HG02870 (cell line): ENCODE results near the gene ULK2.
A peak's percentile ranks its signal among the peaks of the same experiment; 100 is the strongest.
"Not testable (repeated sequence)": the region's sequence is repeated elsewhere in the genome, so short reads cannot be mapped to it uniquely, and the experiment has no call there.

Experiments used
- ATAC-seq: cut with Tn5 transposase; IDR thresholded peaks from one replicate; pipeline ENCODE4 v1.9.1; 2021; ENCODE audit warnings: mild to moderate bottlenecking, moderate library complexity; ENCODE audit not compliant: unreplicated experiment

Gene ULK2

GRCh38 chr17:19867329-19868078 lies at the start of gene ULK2:
TSS of gene ULK2 (minus strand) at chr17:19867936. CDS start at chr17:19867417, 519 bp downstream.
- peak; percentile 58 for ATAC-seq

GRCh38 chr17:19915245-19915978 lies 47.7 kb upstream of the ULK2 start:
- ATAC-seq: no peak

- ATAC-seq: no peak
Observed at GRCh38 chr17:19911033-19911432, 43.3 kb upstream of the ULK2 start.

GRCh38 chr17:19909139-19909538 lies 41.4 kb upstream of the ULK2 start:
- ATAC-seq: no peak

GRCh38 chr17:19905502-19905901 lies 37.8 kb upstream of the ULK2 start:
- no peak for ATAC-seq

- no peak for ATAC-seq
Observed at GRCh38 chr17:19904924-19905323, 37.2 kb upstream of the ULK2 start.

- ATAC-seq: no peak
Observed at GRCh38 chr17:19904412-19904811, 36.7 kb upstream of the ULK2 start.

GRCh38 chr17:19900809-19901208 lies 33.1 kb upstream of the ULK2 start:
- no peak for ATAC-seq

- no peak for ATAC-seq
Observed at GRCh38 chr17:19897903-19898302, 30.2 kb upstream of the ULK2 start.

- ATAC-seq: no peak
Observed at GRCh38 chr17:19897090-19897837, 29.5 kb upstream of the ULK2 start.

GRCh38 chr17:19896679-19897078 lies 28.9 kb upstream of the ULK2 start:
- ATAC-seq: no peak

GRCh38 chr17:19890554-19890953 lies 22.8 kb upstream of the ULK2 start:
- not testable (repeated sequence) for ATAC-seq

GRCh38 chr17:19890001-19890400 lies 22.3 kb upstream of the ULK2 start:
- not testable (repeated sequence) for ATAC-seq

GRCh38 chr17:19886116-19886515 lies 18.4 kb upstream of the ULK2 start:
- ATAC-seq: no peak

GRCh38 chr17:19883537-19884215 lies 15.9 kb upstream of the ULK2 start:
- no peak for ATAC-seq

GRCh38 chr17:19880393-19880792 lies 12.7 kb upstream of the ULK2 start:
- no peak for ATAC-seq

- ATAC-seq: no peak
Observed at GRCh38 chr17:19877364-19877945, 9.7 kb upstream of the ULK2 start.

- ATAC-seq: no peak
Observed at GRCh38 chr17:19876529-19877161, 8.9 kb upstream of the ULK2 start.

- no peak for ATAC-seq
Observed at GRCh38 chr17:19874256-19874655, 6.5 kb upstream of the ULK2 start.

- ATAC-seq: no peak
Observed at GRCh38 chr17:19873346-19873745, 5.6 kb upstream of the ULK2 start.
